BE2C (cell line): ENCODE data around the gene SPINK6.

Source experiments
- DNase-seq: peaks from one replicate; pipeline ENCODE4 v3.0.0-alpha.2; 2020
- H3K27me3 ChIP-seq: fragments of 250-450 bp; sonication (Bioruptor Pico); 2 replicates; pipeline ENCODE4 v1.5.1; 2020; ENCODE audit warnings: mild to moderate bottlenecking
- H3K36me3 ChIP-seq: fragments of 250-450 bp; sonication (Bioruptor Pico); 2 replicates; pipeline ENCODE4 v1.5.1; 2020; ENCODE audit warnings: mild to moderate bottlenecking
- H3K4me1 ChIP-seq: fragments of 250-450 bp; sonication (Bioruptor Pico); 2 replicates; pipeline ENCODE4 v1.5.1; 2020
- H3K4me3 ChIP-seq: 2 replicates; pipeline ENCODE4 v1.5.1; 2011; ENCODE audit warnings: low read depth, low read length
- H3K9me3 ChIP-seq: fragments of 250-450 bp; sonication (Bioruptor Pico); 2 replicates; pipeline ENCODE4 v1.5.1; 2020
- CTCF ChIP-seq: IDR thresholded peaks from 2 replicates; pipeline ENCODE4 v1.5.1; 2012; ENCODE audit warnings: mild to moderate bottlenecking, low read depth, low read length

The SPINK6 gene

DNA sequence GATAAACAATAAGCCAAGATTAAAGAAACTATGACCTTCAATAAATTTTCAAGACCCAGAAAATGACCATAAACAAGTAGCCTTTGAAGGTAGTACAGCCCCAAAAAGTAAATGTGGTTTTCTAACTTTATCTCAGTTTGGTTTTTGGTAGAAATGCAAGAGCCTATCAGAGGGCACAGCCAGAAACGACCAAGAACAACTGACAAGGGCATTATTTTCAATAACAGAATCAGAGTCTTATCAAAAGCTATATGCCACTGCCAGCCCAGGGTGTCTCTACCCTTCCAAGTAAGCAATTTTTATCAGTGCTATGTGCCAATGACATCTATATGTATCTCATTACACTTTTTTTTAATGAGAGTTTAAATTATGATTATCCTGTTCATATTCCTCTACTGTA lies 11.8 kb upstream of the SPINK6 start:
- Histone ChIP-seq H3K9me3 (no peaks in the 10 kb centered on the region), H3K36me3 (no peaks in the 10 kb centered on the region), H3K4me3 (no peak overlapping the region), H3K27me3 (peaks cover 2% of the 10 kb centered on the region), H3K4me1 (no peaks in the 10 kb centered on the region)
- no peak for DNase-seq
- TF ChIP-seq CTCF = no peak

GRCh38 chr5:148193202-148193601 lies 9.6 kb upstream of the SPINK6 start:
- no peaks in the 10 kb centered on the region for H3K36me3 ChIP-seq

DNA sequence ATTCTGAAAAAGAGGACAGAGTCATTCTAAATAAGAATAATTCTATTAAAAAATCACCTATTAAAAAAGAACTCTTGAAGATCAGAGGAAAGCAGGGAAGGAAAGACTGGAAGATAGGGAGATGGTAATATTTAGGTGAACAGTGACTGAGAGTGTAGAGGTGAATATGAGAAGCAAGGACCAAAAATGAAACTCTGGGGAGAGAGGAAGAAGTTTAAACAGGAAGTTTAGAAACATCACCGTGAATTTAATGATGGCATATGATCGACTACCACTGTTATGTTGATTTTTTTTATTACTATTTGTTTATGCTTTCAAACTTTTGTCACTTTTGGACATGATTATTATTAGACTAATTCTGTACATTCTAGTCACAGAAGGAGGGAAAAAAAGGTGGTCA lies 1.7 kb upstream of the SPINK6 start:
- TF ChIP-seq CTCF = no peak
- H3K9me3 ChIP-seq = no peaks in the 10 kb centered on the region
- DNase-seq = no peak
- H3K4me1 ChIP-seq = no peaks in the 10 kb centered on the region
- peaks cover 3% of the 10 kb centered on the region; the same call in 1 of the 2 replicates for H3K27me3 ChIP-seq
- no peak overlapping the region for H3K4me3 ChIP-seq
- H3K36me3 ChIP-seq = no peaks in the 10 kb centered on the region

More at GRCh38 chr5:148193202-148193601, 9.6 kb upstream of the SPINK6 start:
- no peaks in the 10 kb centered on the region for H3K9me3 ChIP-seq
- DNase-seq = no peak
- no peak for TF ChIP-seq CTCF
- H3K4me3 ChIP-seq = no peak overlapping the region
- H3K4me1 ChIP-seq = no peaks in the 10 kb centered on the region
- no peaks in the 10 kb centered on the region; the same call in none of the 2 replicates for H3K27me3 ChIP-seq

GRCh38 chr5:148205044-148205806 lies 2.4 kb downstream of the SPINK6 start:
- no peak for TF ChIP-seq CTCF
- H3K36me3 ChIP-seq = no peaks in the 10 kb centered on the region
- no peaks in the 10 kb centered on the region for H3K9me3 ChIP-seq
- no peak for DNase-seq
- no peaks in the 10 kb centered on the region for H3K4me1 ChIP-seq
- H3K4me3 ChIP-seq = no peak overlapping the region
- peaks cover 3% of the 10 kb centered on the region; the same call in 1 of the 2 replicates for H3K27me3 ChIP-seq

GRCh38 chr5:148205865-148206264 lies 3.0 kb downstream of the SPINK6 start:
- Histone ChIP-seq H3K9me3 (no peaks in the 10 kb centered on the region), H3K36me3 (no peaks in the 10 kb centered on the region), H3K4me3 (no peak overlapping the region), H3K27me3 (peaks cover 3% of the 10 kb centered on the region; the same call in 1 of the 2 replicates), H3K4me1 (no peaks in the 10 kb centered on the region)
- DNase-seq = no peak
- TF ChIP-seq CTCF = no peak

DNA sequence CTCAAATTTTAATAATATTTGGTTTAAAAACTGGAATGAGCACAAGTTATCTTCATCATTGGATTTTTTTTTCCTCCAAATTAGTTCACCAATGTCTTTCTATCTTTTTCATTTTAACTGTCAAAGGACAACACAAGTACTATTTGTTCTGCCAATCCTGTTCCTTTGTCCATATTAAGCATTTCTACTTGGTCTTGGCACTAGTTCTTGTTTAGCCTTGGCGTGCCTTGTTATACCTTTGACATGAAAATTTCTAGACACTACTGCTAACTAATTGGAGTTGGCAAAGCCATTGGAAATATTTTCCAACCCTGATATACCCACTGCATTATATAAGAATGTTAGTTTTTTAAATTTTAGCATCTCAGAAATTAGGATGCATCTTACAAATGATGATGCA lies 3.8 kb downstream of the SPINK6 start:
- H3K9me3 ChIP-seq = no peaks in the 10 kb centered on the region
- H3K4me1 ChIP-seq = no peaks in the 10 kb centered on the region

More for the DNA sequence above, 3.8 kb downstream of the SPINK6 start:
- H3K36me3 ChIP-seq = no peaks in the 10 kb centered on the region
- H3K4me3 ChIP-seq = no peak overlapping the region
- TF ChIP-seq CTCF = no peak
- DNase-seq = no peak
- H3K27me3 ChIP-seq = no peaks in the 10 kb centered on the region
